ENCODE data around the gene CAND2.
A peak's percentile ranks its signal among the peaks of the same experiment; 100 is the strongest.

Gene CAND2

GRCh38 chr3:12752809-12753208, 43.7 kb upstream of the CAND2 start:
- TF ChIP-seq CTCF (IDR thresholded peaks at IDR 0.05; ENCODE audit: extremely low read depth, insufficient read depth, missing control alignments): no peak
- in situ Hi-C loops (cut with MboI; ENCODE audit: low pct_unique_long_range_greater_than_20kb, low sequenced_read_pairs, unreplicated experiment): no loop called here
- peak; percentile 39 for DNase-seq (ENCODE audit: low spot score)

GRCh38 chr3:12753275-12754028, 43.0 kb upstream of the CAND2 start:
- no peak for DNase-seq (ENCODE audit: low spot score)
- in situ Hi-C loops (cut with MboI; ENCODE audit: low pct_unique_long_range_greater_than_20kb, low sequenced_read_pairs, unreplicated experiment): no loop called here
- no peak for TF ChIP-seq CTCF (IDR thresholded peaks at IDR 0.05; ENCODE audit: extremely low read depth, insufficient read depth, missing control alignments)

GRCh38 chr3:12754313-12754712, 42.2 kb upstream of the CAND2 start:
- in situ Hi-C loops (cut with MboI; ENCODE audit: low pct_unique_long_range_greater_than_20kb, low sequenced_read_pairs, unreplicated experiment): no loop called here
- no peak for DNase-seq (ENCODE audit: low spot score)
- no peak for TF ChIP-seq CTCF (IDR thresholded peaks at IDR 0.05; ENCODE audit: extremely low read depth, insufficient read depth, missing control alignments)

GRCh38 chr3:12755754-12756153, 40.7 kb upstream of the CAND2 start:
- in situ Hi-C loops (cut with MboI; ENCODE audit: low pct_unique_long_range_greater_than_20kb, low sequenced_read_pairs, unreplicated experiment): no loop called here
- no peak for DNase-seq (ENCODE audit: low spot score)
- no peak for TF ChIP-seq CTCF (IDR thresholded peaks at IDR 0.05; ENCODE audit: extremely low read depth, insufficient read depth, missing control alignments)

GRCh38 chr3:12756175-12756574, 40.3 kb upstream of the CAND2 start:
- in situ Hi-C loops (cut with MboI; ENCODE audit: low pct_unique_long_range_greater_than_20kb, low sequenced_read_pairs, unreplicated experiment): no loop called here
- TF ChIP-seq CTCF (IDR thresholded peaks at IDR 0.05; ENCODE audit: extremely low read depth, insufficient read depth, missing control alignments): no peak
- no peak for DNase-seq (ENCODE audit: low spot score)

GRCh38 chr3:12756635-12757034, 39.8 kb upstream of the CAND2 start:
- DNase-seq (ENCODE audit: low spot score): no peak
- in situ Hi-C loops (cut with MboI; ENCODE audit: low pct_unique_long_range_greater_than_20kb, low sequenced_read_pairs, unreplicated experiment): no loop called here
- TF ChIP-seq CTCF (IDR thresholded peaks at IDR 0.05; ENCODE audit: extremely low read depth, insufficient read depth, missing control alignments): no peak

Measured in GM13977 (cell line).